Kasumi-1 (cell line): ENCODE data around the gene ORAI3.
A peak's percentile ranks its signal among the peaks of the same experiment; 100 is the strongest.

Source experiments
- DNase-seq, 2 experiments: peaks; one replicate each; lab custom pipeline; 2025; lab: John Stamatoyannopoulos, UW

Gene ORAI3

DNA sequence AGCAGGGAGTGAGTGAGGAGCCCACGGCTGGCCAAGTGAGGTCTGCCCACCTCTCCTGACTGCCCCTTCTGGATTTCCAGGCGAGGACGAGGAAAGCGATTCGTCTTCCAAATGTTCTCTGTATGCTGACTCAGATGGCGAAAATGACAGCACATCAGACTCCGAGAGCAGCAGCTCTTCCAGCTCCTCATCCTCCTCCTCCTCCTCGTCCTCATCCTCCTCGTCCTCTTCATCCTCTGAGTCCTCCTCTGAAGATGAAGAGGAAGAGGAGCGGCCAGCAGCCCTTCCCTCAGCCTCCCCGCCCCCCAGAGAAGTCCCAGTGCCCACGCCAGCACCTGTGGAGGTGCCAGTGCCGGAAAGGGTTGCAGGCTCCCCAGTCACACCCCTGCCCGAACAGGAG, 22.4 kb downstream of the ORAI3 start:
- DNase-seq = no peak

DNA sequence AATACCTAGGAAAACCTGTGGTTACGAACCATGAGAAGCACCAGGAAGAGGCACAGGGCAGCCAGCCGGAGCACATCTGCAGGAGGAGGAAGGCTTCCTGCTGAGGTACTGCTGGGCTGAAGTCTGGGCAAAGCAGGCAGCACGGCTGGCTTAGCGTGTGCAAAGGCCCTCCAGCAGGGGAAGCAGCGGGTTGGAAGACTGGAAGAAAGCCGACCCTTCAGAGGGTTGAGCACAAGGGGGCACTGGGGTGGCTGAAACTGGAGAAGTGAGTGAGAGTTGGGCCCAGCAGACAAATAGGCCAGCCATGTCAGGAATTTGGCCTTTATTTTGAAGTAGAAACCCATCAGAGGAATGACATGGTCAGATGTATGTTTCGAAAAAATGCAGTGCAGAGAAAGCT, 24.0 kb downstream of the ORAI3 start:
- DNase-seq = no peak

- no peak for DNase-seq
Measured at GRCh38 chr16:30974348-30974747, 25.5 kb downstream of the ORAI3 start.

DNA sequence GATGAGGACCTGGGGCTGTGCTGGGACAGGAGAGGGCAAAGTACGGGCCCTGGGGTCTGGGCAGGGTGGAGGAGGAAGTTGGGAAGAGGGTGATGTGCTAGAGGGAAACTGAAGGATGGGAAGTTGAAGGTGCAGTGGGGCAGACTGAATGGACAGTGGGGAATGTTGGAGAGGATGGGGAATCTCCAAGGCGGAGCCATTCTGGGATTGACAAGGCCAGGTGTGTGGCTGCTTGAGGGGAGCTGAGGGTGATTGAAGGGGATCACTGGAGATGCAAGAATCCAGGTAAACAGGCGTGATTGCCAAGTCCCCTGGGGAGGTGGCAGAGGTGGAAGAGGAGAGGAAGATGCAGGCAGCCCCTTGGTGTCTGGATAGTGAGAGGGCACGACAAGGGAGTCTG, 27.6 kb downstream of the ORAI3 start:
- DNase-seq = no peak

GRCh38 chr16:30977502-30977901, 28.6 kb downstream of the ORAI3 start:
- no peak for DNase-seq

- DNase-seq = no peak
Measured at GRCh38 chr16:30979170-30980022, 30.5 kb downstream of the ORAI3 start.

GRCh38 chr16:30980023-30980371, 31.1 kb downstream of the ORAI3 start:
- DNase-seq = no peak

- no peak for DNase-seq
Measured at GRCh38 chr16:30980434-30980833, 31.6 kb downstream of the ORAI3 start.

GRCh38 chr16:30980959-30981358, 32.1 kb downstream of the ORAI3 start:
- no peak for DNase-seq

DNA sequence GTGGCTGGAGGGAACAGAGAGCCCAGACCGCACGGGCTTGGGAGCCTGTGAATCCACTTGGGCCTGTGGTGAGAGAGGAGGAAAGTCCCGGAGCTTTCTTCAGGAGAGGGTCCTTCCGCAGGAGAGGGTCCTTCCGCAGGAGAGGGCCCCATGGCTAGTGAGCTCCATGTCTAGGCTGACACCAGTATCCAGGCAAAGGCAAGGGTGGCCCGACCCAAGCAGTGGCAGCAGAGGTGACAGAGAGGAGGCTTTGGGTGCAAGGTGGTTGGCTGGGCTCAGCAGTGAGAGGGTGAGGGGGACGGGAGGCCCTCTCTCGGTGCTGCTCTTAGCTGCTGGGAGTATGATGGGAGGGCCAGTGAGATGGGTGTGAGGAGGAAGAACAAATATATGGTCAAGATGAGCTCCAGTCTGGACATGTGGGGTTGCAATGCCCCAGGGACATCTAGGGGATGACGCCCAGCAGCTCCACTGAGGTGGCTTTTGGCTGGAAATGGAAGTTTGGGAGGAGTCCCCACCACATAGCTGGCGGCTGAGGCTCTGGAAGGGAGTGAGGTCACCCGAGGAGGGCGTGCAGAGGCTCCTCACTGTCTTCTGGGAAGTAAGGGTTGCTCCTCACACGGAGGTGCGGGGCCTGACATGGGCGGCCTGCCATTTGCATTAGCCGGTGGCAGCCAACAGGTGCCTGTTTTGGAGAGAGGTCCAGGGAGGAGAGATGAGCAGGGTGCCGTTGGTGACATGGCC, 33.9 kb downstream of the ORAI3 start:
- no peak for DNase-seq

GRCh38 chr16:30983289-30983889, 34.5 kb downstream of the ORAI3 start:
- DNase-seq = no peak

DNA sequence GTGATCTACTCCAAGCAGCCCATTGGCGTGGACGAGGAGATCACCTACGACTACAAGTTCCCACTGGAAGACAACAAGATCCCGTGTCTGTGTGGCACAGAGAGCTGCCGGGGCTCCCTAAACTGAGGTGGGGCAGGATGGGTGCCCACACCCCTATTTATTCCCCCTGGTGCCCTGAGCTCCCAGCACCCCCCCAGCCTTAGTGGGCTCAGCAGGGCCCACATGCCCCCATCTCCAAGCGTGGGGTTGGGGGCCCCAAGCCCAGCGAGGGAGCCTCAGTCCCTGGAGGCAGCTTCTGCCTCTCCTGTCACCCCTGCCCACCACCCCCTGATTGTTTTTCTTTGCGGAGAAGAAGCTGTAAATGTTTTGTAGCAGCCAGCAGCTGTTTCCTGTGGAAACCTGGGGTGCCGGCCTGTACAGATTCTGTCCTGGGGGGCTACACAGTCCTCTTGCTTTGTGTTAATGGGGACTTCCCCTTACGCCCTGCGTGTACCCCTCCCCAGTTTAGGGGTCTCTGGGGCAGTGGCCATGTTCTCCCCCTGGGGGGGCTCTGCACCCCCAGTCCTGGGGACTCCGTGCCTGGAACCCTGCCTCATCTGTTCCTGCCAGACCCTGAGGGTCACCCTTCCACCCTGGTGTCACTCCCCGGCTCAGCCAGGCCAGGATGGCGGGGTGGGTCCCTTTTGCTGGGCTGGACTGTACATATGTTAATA, 35.2 kb downstream of the ORAI3 start:
- DNase-seq = no peak

DNA sequence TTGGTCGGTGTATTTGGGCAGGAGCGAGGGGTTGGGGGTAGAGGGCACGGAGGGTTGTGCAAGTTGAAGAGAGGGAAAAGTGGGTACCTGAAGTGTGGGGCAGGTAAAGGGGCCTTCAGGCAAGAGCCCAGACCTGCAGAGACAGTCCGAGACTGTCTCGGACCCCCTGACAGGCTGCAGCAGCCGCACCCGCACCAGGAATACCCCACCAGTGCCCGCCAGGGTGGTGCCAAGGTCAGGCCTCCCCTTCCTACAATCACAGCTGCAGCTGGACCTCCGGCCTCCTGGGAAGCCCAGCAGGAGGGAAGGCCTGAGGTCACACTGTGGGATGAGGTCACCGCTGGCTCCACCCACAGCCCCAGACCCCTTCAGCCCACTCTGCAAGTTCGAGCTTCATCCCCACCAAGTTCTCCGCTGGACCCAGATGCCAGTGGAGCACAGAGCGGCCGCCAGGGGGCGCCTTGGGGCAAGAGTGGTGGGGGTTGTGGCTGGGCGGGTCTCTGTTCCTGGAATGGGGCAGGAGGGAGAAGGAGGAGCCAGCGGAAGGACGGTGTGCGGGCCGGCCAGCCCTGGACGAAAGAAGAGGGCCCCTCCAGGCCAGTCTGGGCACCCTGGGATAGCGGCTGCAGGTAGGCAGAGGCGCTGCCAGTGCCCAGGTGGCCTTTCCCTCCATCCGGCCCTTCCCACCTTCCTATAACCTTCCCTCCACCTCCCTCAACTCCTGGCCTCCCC, 36.0 kb downstream of the ORAI3 start, which contains the start of gene HSD3B7:
Gene HSD3B7, plus strand, starts transcription at position 539 of the 732 bp plus-strand sequence. CDS start 452 bp downstream, outside the sequence.
- DNase-seq = peak; percentile 35 to 48

- DNase-seq = no peak
Measured at GRCh38 chr16:30985401-30986128, 36.7 kb downstream of the ORAI3 start.

- DNase-seq = no peak
Measured at GRCh38 chr16:30986129-30986991, 37.5 kb downstream of the ORAI3 start.

DNA sequence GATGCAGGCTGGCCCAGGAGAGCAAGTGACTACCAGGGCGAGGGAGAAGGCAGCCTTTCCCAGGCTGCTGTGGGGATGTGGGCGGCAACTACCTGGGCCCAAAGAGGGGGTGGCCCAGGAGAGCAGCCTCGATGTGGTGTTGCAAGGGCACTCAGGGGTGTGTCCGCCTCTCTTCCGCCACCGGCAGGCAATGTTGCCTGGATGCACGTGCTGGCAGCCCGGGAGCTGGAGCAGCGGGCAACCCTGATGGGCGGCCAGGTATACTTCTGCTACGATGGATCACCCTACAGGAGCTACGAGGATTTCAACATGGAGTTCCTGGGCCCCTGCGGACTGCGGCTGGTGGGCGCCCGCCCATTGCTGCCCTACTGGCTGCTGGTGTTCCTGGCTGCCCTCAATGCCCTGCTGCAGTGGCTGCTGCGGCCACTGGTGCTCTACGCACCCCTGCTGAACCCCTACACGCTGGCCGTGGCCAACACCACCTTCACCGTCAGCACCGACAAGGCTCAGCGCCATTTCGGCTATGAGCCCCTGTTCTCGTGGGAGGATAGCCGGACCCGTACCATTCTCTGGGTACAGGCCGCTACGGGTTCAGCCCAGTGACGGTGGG, 38.8 kb downstream of the ORAI3 start:
- DNase-seq = no peak

DNA sequence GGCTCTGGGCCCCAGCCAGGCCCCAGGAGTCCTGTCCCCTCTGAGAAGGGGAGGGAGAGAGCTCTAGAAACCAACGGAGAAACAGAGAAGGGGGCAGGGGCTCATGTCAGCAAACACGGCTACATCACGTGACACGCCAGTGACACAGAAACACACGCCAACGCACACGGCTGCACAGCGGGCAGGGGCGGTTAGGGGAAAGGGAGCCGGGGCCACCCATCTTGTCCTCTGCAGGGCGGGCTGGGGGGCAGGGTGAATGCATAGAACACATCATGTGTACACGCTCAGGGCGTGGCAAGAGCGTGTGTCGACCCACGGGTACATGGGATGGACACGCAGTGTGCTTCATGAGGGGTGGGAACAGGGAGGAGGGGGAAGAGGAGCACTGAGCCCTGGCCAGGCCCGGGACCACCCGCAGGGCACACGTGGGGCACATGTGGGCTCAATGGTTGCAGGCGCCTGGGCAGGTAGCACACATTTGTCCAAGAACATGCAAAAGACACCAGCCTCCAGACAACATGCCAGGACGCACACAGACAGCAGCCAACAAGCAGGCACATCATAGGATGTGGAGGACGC, 40.7 kb downstream of the ORAI3 start:
- no peak for DNase-seq

GRCh38 chr16:30990105-30990504, 41.2 kb downstream of the ORAI3 start:
- no peak for DNase-seq

- no peak for DNase-seq
Measured at GRCh38 chr16:30991052-30991451, 42.2 kb downstream of the ORAI3 start.
